ENCODE measurements around the gene EPS15.

DNA sequence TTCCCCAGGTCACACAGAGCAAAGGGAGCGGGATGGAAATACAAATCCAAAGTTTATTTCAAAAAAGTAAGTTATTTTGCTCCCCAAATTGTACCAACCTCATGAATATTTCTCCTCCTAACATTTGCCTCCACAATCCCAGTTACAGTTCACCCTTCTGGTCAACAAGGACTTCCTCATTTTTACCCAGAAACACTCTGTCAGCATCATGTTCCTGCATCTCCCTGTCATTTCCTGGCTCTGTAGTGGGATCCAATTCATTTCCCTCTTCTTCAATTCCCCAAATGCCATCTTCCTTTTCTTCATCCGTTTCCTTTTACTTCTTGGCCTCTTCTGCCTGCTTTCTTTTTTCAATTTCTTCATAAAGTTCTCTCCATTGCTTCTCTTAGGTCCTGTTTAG is 32.0 kb upstream of the EPS15 start:
- TF ChIP-seq L3MBTL2 (conservative IDR thresholded peaks at IDR 0.05): no peak
- TF ChIP-seq, protein P1, sequence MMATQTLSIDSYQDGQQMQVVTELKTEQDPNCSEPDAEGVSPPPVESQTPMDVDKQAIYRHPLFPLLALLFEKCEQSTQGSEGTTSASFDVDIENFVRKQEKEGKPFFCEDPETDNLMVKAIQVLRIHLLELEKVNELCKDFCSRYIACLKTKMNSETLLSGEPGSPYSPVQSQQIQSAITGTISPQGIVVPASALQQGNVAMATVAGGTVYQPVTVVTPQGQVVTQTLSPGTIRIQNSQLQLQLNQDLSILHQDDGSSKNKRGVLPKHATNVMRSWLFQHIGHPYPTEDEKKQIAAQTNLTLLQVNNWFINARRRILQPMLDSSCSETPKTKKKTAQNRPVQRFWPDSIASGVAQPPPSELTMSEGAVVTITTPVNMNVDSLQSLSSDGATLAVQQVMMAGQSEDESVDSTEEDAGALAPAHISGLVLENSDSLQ (IDR thresholded peaks at IDR 0.05): no peak
- TF ChIP-seq FOXK2 (IDR thresholded peaks at IDR 0.05): no peak
- TF ChIP-seq ARNT (IDR thresholded peaks at IDR 0.05): no peak
- TF ChIP-seq FOXM1 (IDR thresholded peaks at IDR 0.05; ENCODE audit: borderline replicate concordance): no peak
- TF ChIP-seq BHLHE40 (IDR thresholded peaks at IDR 0.05; ENCODE audit: borderline replicate concordance): no peak
- no peak for TF ChIP-seq ELF4 (IDR thresholded peaks at IDR 0.05)
- no peak for TF ChIP-seq SP1 (IDR thresholded peaks at IDR 0.05)
- no peak for TF ChIP-seq HDGF (IDR thresholded peaks at IDR 0.05; ENCODE audit: borderline replicate concordance)
- TF ChIP-seq SUZ12 (IDR thresholded peaks at IDR 0.05): no peak

Measured in HEK293T (cell line).